ENCODE data around the gene RMC1.

- TF ChIP-seq POLR2A (IDR thresholded peaks at IDR 0.05; ENCODE audit: low read length) (no peak), GATA1 (IDR thresholded peaks at IDR 0.05; ENCODE audit: low read depth, low read length) (no peak)
Measured at GRCh38 chr18:23485386-23485785, 17.9 kb upstream of the RMC1 start.

Measured in erythroblast (primary cell).